Ascending aorta (tissue), 2 donors: ENCODE data around the gene IGFBP4. TPM values are rescaled to one million over a fixed set of nuclear protein-coding genes. Genes with fewer than 3 reads are reported as not detected.

ENCODE experiments used
- DNase-seq, 2 donors: peaks; one replicate each; pipeline ENCODE4 v3.0.0-alpha.2; 2019; ENCODE audit warnings: low spot score in 2 of 2
- H3K27ac ChIP-seq, 2 donors: fragments of 200-600 bp; sonication (generic); one replicate each; pipeline ENCODE4 v1.5.1; 2016 to 2017; ENCODE audit warnings: mild to moderate bottlenecking in 1 of 2
- H3K27me3 ChIP-seq: fragments of 200-600 bp; sonication (generic); one replicate; pipeline ENCODE4 v1.5.1; 2017
- H3K36me3 ChIP-seq, 2 donors: fragments of 200-600 bp; sonication (generic); one replicate each; pipeline ENCODE4 v1.5.1; 2016
- H3K4me1 ChIP-seq, 2 donors: fragments of 200-600 bp; sonication (generic); one replicate each; pipeline ENCODE4 v1.5.1; 2016 to 2017; ENCODE audit warnings: mild to moderate bottlenecking in 1 of 2
- H3K4me3 ChIP-seq, 2 donors: fragments of 200-600 bp; sonication (generic); one replicate each; pipeline ENCODE4 v1.5.1; 2016 to 2017; ENCODE audit warnings: mild to moderate bottlenecking in 1 of 2
- H3K9me3 ChIP-seq, 2 donors: fragments of 200-600 bp; sonication (generic); one replicate each; pipeline ENCODE4 v1.5.1; 2016
- CTCF ChIP-seq, 3 experiments: fragments of 200-600 bp in 2 of 3; fragments of 450-650 bp in 1 of 3; sonication (generic) in 2 of 3; IDR thresholded peaks; one replicate each; pipeline ENCODE4 v1.5.1; 2016 to 2019; ENCODE audit warnings: antibody characterized with exemption in 3 of 3, mild to moderate bottlenecking in 1 of 3, moderate library complexity in 1 of 3
- intact Hi-C: fragments of 100-400 bp; cut with DNase I; formaldehyde crosslinking; loops from one replicate; pipeline ENCODE4 v1.15.1; 2023
- total RNA-seq: library from RNA; depleted of rRNA; stranded (reverse); fragments of >200 nt; gene quantifications from one replicate; pipeline ENCODE4 v1.1.0, GENCODE V29; 2016

The IGFBP4 gene
- total RNA-seq, 1 donor from 2014 or later: 1,295 TPM

GRCh38 chr17:40462343-40463121, 19.3 kb downstream of the IGFBP4 start:
- intact Hi-C loops: no loop called here
- no peaks in the 10 kb centered on the region for H3K27me3 ChIP-seq
- no peak overlapping the region for H3K27ac ChIP-seq
- no peak for TF ChIP-seq CTCF (IDR thresholded peaks at IDR 0.05)
- H3K4me3 ChIP-seq: no peak overlapping the region
- DNase-seq: no peak
- no peaks in the 10 kb centered on the region for H3K36me3 ChIP-seq
- H3K9me3 ChIP-seq: no peaks in the 10 kb centered on the region
- H3K4me1 ChIP-seq: peaks cover 7 to 12% of the 10 kb centered on the region in 2 donors

GRCh38 chr17:40463122-40463550, 19.9 kb downstream of the IGFBP4 start:
- Histone ChIP-seq H3K9me3 (no peaks in the 10 kb centered on the region), H3K4me1 (peaks cover 2 to 6% of the 10 kb centered on the region in 2 donors), H3K27me3 (no peaks in the 10 kb centered on the region), H3K27ac (no peak overlapping the region), H3K4me3 (no peak overlapping the region), H3K36me3 (no peaks in the 10 kb centered on the region)
- no peak for TF ChIP-seq CTCF (IDR thresholded peaks at IDR 0.05)
- intact Hi-C loops: no loop called here
- no peak for DNase-seq

GRCh38 chr17:40464392-40464855, 21.2 kb downstream of the IGFBP4 start:
- DNase-seq: no peak
- Histone ChIP-seq H3K36me3 (no peaks in the 10 kb centered on the region), H3K27ac (no peak overlapping the region), H3K4me3 (no peak overlapping the region), H3K27me3 (no peaks in the 10 kb centered on the region), H3K9me3 (no peaks in the 10 kb centered on the region), H3K4me1 (no peaks in the 10 kb centered on the region)
- TF ChIP-seq CTCF (IDR thresholded peaks at IDR 0.05): no peak
- intact Hi-C loops: no loop called here

- H3K27me3 ChIP-seq: no peaks in the 10 kb centered on the region
- peaks cover 0 to 4% of the 10 kb centered on the region in 2 donors for H3K4me1 ChIP-seq
- H3K9me3 ChIP-seq: no peaks in the 10 kb centered on the region
- DNase-seq: no peak
- intact Hi-C loops: no loop called here
- TF ChIP-seq CTCF (IDR thresholded peaks at IDR 0.05): no peak
- no peaks in the 10 kb centered on the region for H3K36me3 ChIP-seq
- no peak overlapping the region for H3K27ac ChIP-seq
- H3K4me3 ChIP-seq: no peak overlapping the region
Measured at GRCh38 chr17:40466298-40466971, 23.2 kb downstream of the IGFBP4 start.

- H3K27ac ChIP-seq: no peak overlapping the region
- no peaks in the 10 kb centered on the region for H3K36me3 ChIP-seq
- H3K27me3 ChIP-seq: no peaks in the 10 kb centered on the region
- intact Hi-C loops: no loop called here
- H3K4me1 ChIP-seq: peaks cover 0 to 8% of the 10 kb centered on the region in 2 donors
- no peak for TF ChIP-seq CTCF (IDR thresholded peaks at IDR 0.05)
- H3K4me3 ChIP-seq: no peak overlapping the region
- H3K9me3 ChIP-seq: no peaks in the 10 kb centered on the region
- no peak for DNase-seq
Measured at GRCh38 chr17:40467281-40467867, 24.1 kb downstream of the IGFBP4 start.
